GM18870 (cell line): ENCODE results near the gene LYPD8.
"Not testable (repeated sequence)": the region's sequence is repeated elsewhere in the genome, so short reads cannot be mapped to it uniquely, and the experiment has no call there.

ENCODE experiments used
- ATAC-seq: cut with Tn5 transposase; IDR thresholded peaks from one replicate; pipeline ENCODE4 v1.9.1; 2021; ENCODE audit warnings: moderate library complexity; ENCODE audit not compliant: unreplicated experiment

The LYPD8 gene, protein sequence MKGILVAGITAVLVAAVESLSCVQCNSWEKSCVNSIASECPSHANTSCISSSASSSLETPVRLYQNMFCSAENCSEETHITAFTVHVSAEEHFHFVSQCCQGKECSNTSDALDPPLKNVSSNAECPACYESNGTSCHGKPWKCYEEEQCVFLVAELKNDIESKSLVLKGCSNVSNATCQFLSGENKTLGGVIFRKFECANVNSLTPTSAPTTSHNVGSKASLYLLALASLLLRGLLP

DNA sequence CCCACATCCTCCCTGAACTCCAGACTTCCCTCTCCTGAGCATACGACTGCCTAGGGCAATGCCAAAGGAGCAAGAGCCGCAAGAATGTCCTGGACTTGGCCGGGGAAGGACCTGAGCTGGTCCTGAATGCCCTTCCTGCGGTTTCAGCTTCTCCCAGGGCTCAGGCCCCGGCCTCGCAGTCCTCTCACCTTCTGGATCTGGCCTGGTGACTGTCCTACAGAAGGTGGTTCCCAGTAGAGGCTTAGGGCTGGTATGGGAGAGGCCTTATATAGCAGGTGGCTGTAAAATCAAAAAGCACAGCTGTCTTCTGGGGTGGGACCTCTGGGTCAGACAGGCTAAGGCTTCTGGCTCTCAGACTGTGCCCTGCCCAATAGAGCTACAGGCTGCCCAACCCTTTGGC is at the start of gene LYPD8:
Gene LYPD8 (minus strand): TSS at position 243 of the 400 bp plus-strand sequence. CDS start 4,678 bp downstream, outside the sequence.
- no peak for ATAC-seq

DNA sequence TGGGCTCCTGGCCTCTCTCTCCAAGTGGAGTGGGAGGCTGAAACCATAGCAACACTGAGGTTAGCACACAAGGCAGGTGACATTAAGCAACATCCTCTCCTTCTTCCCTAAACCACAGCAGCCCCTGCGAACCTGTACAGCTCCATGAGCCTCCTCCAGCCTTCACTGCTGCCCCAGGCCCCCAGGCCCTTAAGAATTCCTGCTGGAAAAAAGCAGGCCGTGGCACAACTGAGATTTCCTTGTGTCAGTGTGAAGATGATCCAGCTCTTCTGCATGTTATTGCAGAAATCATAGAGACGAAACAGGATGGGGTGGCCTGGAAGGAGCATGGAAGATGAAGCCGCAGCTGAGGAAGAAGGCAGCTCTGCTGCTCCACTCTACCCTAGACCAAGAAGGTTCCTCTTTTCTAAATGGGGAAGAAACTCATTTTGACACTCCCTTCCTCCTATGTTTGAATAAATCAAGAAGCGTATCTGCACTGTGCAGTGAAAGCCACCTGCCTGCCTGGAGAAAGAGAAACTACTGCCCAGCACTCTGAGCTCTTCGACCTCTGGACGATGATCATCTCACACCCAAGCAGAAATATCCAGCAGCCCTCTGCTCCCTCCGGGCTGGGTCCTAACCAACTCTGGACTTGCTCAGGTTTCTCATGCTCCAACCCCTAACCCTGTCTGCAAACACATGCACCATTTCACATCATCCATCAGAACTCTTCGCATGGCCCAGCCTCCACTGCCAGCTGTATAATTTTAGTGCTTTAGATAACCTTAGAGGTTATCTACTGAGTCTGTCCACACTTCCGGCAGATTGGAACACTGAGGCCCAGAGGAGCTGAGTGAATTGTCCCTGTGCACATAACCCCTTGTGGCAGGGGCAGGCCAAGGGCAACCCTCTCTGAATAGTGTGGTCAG is 49.5 kb upstream of the LYPD8 start:
- peak; percentile 91 for ATAC-seq

DNA sequence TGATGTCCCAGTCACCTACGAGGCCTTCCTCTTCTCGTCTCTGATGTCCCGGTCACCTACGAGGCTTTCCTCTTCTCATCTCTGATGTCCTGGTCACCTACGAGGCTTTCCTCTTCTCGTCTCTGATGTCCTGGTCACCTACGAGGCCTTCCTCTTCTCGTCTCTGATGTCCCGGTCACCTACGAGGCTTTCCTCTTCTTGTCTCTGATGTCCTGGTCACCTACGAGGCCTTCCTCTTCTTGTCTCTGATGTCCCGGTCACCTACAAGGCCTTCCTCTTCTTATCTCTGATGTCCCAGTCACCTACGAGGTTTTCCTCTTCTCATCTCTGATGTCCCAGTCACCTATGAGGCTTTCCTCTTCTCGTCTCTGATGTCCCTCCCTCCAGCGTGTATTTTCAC is 47.9 kb upstream of the LYPD8 start:
- not testable (repeated sequence) for ATAC-seq

DNA sequence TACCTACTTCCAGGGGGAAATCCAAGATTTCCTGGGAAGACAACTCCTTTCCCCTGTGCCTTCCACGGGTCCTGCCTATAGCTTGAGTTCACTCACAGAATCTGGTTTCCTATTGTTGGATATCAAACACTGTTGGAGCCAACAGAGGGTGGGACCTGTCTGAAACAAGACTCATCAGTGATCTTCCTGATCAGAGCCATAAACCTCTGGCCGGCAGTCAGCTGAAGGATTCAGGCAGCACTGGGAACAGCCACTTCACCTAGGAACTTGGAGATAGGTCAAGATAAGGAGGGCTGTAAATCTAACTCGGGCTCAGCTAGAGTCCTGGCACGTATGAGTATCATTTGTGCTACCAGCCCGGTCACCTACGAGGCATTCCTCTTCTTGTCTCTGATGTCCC is 46.9 kb upstream of the LYPD8 start:
- ATAC-seq: no peak

DNA sequence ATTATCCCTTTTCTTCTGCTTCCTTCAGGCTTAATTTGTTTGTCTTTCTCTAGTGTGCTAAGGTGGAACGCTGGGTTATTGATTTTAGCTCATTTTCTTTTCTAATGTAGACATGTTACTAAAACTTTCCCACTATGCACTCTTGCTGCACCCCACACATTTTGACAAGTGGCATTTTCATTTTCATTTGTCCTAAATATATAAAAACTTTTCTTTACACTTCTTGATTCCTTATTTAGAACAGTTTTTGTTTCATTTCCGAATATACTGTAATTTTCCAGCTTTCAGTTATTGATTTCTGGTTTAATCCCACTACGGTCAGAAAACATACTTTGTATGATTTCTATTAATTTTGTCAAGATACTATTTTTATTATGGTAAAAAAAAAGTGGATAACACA is 44.9 kb upstream of the LYPD8 start:
- no peak for ATAC-seq

DNA sequence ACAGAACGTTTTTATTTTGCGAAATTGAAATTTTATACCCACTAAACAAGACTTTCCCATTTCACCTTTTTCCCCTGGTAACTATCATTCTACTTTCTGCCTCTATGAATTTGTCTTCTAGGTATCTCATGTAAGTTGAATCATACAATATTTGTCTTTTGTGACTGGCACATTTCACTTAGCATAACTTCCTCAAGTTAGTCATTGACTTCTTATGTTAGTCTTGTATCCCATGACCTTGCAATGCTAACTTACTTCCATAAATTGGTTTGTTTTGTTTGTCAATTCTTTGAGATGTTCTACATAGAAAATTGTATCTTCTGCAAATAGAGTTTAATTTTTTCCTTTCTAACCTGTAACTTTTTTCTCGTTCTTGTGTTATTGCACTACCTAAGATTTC is 43.2 kb upstream of the LYPD8 start:
- no peak for ATAC-seq

DNA sequence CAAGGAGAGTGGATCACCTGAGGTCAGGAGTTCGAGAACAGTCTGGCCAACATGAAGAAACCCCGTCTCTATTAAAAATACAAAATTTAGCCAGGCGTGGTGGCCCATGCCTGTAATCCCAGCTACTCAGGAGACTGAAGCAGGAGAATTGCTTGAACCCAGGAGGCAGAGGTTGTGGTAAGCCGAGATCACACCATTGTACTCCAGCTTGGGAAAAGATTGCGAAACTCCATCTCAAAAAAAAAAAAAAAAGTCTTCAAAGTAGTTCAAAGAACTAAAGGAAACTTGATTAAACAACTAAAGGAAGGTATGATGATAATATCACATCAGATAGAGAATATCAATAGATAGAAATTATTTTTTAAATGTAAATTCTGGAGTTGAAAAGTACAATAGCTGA is 39.1 kb upstream of the LYPD8 start:
- ATAC-seq: not testable (repeated sequence)

DNA sequence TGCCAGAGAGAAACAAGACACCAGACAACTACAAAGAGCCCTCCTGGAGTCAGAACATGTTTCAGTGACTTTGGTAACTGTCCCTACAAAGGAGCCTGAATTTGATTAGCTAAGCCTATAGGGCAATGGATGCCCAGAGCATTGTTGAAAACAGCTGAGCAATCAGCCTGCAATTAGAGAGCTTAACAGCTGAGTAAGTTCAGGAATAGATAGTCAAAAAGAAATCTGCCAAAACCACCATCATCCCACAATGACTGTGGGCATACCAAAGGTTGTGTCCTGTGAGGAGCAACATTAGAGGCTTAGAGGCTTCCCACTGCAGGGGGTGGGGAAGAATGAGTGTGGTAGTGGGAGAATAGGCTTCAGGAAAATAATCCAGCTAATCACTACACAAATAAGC is 38.0 kb upstream of the LYPD8 start:
- peak; percentile 98 for ATAC-seq

DNA sequence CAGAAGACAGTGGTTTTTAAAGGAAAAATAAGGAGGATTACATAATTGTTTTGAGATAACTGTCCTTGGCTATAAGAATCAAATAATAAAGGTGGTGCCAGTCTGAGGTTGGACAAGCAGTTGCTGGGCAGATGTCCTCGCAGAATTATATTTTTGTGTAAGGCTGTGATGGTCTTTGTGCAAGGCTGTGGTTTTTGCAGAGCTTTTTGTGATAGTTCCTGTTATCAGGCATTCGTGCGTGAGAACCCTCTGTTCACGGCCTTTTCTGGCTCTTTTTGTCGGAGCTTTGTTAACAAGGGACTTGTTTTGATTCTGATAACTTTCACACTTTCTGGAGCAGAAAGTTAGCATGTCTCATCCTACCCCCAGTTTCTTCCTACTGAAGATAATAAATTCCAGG is 36.8 kb upstream of the LYPD8 start:
- peak; percentile 28 for ATAC-seq

DNA sequence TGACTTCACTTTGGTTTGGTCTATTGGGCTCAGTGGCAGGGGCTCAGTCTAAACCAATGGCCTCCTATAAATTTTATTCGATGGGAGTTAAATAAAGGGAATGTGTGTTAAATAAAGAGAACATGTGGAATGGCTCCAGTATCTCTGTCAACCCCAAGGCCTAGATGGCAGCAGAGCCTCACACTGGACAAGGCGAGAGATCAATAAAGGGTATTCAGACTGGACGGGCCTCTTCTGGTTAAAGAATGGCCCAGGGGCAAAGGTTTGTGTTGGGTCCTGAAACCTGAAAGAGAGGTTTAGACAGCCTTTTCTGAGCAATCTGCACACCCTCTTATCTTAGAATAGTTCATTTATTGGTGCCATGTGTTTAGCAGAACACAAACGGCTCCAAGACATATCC is 35.5 kb upstream of the LYPD8 start:
- no peak for ATAC-seq

DNA sequence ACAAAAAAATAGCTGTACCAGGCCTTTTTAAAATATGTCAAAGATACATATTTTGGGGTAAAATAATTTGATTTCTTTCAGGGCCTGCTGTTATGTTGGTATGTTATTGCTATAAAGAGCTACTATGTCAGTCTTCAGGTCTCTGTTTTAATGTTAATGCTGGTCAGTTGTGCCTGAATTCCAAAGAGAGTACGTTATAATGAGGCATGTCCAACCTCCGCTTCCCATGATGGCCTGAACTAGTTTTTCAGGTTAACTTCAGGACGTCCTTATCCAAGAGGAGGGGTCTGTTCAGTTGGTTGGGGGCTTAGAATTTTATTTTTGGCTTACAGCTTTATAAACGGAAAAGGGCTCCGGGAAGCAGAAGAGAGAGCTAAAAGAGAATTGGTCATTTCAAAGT is 34.9 kb upstream of the LYPD8 start:
- no peak for ATAC-seq

DNA sequence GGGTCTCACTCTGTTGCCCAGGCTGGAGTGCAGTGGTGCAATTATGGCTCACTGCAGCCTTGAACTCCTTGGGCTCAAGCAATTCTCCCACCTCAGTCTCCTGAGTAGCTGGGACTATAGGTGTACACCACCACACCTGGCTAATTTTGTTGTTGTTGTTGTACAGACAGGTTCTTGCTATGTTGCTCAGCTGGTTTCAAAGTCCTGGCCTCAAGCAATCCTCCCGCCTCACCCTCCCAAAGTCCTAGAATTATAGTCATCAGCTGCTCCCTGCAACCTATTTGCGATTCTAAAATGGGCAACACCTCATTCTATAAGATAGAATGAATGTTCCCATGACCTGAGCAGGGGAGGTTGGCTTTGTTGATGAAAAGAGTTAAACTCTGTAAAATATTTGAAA is 33.8 kb upstream of the LYPD8 start:
- ATAC-seq: not testable (repeated sequence)

DNA sequence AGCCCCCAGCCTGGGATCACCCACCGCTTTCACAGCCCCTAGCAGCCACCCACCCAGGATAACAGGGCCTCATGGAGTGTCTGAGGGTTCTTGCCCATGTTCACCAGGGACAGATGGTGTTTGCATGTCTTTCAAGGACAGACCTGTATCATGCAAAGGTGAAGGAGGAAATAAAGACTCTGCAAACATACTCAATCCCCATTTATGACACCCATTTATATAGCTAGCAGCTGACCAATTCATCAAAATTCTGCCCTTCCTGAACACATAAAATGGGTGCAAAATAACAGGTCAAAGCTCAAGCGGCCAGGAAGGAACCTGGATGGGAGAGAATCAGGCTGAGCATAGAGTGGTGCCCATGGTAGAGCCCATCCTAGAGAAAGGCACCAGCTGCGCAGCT is 32.8 kb upstream of the LYPD8 start:
- ATAC-seq: no peak

DNA sequence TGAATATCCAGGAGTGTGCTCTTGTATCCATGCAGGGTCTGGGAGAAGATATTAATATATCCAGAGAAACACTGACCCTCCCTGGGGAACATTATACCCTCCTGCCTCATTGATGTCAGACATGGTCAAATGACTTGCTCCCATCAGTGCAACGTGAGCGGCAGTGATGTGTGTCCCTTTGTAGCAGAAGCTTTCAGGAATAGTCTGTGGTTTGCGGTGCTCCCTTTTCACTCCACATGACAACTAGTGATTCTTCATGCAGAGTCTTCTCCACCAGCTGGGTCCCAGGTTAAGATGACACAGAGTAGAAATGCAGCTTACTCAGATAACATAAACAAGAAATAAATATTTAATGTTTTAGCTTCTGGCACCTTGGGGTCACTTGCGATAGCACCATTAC is 31.9 kb upstream of the LYPD8 start:
- no peak for ATAC-seq

DNA sequence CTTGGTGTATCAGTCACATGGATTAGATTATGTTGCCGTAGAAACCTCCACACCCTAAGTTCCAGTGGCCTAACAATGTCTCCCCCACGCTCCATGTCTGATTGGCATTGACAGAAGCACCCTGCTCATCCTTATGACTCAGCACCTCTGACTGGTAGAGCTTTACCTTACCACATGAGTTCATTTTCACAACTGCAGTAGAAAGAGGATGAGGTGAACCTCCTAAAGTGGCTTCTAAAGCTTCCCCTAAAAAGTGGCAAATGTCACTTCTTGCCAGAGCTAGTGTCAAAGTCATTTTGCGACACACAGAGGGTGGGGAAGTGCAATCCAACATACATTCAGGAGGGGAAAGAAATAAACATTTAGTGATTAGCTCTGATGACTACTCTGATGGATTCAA is 30.6 kb upstream of the LYPD8 start:
- ATAC-seq: peak; percentile 77

DNA sequence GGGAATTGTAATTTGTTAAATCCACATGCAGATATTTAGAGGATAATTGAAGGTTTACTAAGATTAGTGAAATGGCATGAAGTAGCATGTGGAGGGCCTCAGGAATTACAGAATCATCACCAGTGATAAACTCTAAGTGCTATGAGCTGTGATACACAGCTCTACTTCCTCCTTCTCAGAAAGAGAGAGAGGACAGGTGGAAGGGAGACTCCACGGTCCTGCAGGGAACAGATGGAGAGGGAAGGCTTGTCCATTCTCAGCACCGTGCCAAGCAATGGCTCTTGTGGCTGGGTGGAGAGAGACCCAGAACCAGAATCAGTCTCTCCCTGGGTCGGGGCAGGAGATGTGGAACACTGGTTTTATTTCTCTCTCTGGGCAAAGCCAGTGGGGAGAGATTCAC is 27.8 kb upstream of the LYPD8 start:
- no peak for ATAC-seq

DNA sequence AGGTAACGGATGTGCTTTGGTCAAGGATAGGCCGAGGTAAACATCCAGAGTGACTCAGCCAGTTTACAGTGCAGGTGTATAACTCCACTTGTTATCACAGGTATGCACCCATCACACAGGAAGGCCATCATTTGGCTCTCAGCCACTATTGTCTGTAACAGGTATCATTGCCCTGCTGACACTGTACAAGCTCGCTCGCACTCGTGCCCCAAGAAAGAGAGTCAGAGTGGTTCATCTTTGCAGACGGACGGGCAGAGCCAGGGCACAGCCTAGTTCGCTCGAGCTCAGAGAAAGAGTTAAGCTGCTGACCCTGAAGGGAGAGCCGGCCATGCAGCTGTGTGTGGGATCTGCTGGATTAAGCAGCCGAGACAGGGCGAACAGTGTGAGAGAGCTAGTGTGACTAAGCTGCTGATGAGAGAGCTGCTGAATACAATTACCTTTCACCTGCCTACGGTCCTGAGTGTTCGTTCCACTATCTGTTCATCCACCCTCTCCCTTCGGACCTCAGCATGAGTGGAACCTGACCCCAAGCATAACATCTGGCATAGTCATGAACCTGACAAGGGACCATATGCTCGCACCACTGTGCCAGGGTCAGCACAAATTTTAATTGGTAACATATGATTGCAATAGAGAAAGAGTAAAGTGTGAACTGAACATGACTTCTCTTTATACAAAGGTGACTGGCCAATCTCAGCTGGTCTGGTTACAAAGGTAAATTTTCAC is 27.0 kb upstream of the LYPD8 start:
- no peak for ATAC-seq

DNA sequence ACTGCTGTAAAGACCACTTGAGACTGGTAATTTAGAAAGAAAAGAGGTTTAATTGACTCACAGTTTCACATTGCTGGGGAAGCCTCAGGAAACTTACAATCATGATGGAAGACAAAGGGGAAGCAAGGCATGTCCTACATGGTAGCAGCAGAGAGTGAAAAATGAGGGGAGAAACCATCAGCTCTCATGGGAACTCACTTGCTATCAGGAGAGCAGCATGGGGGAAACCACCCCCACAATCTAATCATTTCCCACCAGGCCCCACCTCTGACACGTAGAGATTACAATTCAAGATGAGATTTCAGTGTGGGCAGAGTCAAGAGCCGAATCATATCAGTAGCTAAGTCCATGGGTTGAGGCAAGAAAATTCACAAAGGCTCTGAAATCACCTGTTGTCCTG is 23.8 kb upstream of the LYPD8 start:
- ATAC-seq: no peak

DNA sequence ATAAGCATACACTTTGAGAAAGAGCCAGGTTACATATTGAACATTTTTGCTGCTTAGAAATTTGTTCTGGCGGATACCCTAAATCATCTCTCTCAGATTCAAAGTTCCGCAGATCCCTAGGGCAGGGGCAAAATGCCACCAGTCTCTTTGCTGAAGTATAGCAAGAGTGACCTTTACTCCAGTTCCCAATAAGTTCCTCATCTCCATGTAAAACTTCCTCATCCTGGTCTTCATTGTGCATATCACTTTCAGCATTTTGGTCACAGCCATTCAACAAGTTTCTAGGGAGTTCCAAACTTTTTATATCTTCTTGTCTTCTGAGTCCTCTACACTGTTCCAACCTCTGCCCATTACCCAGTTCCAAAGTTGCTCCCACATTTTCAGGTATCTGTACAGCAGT is 23.3 kb upstream of the LYPD8 start:
- no peak for ATAC-seq

DNA sequence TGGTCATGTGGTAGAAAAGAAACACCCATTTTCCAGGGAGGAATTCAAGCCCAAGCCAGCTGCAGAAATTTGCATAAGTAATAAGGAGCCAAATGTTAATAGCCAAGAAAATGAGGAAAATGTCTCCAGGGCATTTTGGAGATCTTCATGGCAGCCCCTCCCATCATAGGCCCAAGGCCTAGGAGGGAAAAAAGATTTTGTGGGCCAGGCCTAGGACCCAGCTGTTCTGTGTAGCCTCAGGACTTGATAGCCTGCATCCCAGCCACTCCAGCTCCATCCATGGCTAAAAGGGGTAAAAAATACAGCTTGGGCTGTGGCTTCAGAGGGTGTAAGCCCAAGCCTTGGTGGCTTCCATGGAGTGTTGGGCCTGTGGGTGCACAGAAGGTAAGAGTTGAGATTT is 21.4 kb upstream of the LYPD8 start:
- no peak for ATAC-seq

DNA sequence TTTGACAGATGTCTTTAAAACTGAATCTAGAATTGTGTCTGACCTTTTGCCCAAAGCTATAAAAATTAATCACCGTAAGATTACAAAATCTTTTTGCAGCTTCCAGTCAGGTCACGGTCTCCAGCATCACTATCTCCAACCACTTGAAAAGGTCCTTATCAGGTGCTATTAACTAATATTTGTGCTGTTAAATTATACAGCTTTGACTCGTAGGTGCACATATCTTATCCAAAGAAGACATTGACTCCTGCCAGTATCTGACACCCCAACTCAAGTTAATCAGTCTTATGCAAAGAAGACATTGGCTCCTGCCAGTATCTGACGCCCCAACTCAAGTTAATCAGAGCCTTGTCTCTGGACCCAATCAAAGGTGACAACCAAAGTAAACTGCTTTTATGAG is 19.9 kb upstream of the LYPD8 start:
- ATAC-seq: no peak

DNA sequence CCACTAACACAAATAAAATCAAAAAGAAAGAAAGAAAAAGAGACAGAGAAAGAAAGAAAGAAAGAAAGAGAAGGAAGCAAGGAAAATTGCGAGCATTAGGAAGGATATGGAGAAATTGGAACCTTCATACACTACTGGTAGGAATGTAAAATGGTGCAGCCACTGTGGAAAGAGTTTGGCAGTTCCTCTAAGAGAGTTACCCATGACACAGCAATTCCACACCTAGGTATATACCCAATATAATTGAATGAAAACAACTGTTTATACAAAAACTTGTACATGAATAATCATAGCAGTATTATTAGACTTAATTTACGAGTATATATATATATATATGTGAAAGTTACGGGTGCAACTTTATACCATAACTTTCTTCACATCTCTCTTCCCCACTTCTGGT is 4.1 kb upstream of the LYPD8 start:
- ATAC-seq: no peak
